Neuron (in vitro differentiated cells): ENCODE results near the gene CALML3.
"Not testable (repeated sequence)": the region's sequence is repeated elsewhere in the genome, so short reads cannot be mapped to it uniquely, and the experiment has no call there.

ENCODE experiments used
- H2AFZ ChIP-seq: one replicate; pipeline ENCODE4 v1.6.1; 2013; ENCODE audit warnings: low read depth, mild to moderate bottlenecking, inconsistent platforms, low read length, moderate library complexity
- H3K27me3 ChIP-seq: one replicate; pipeline ENCODE4 v1.6.1; 2013; ENCODE audit warnings: low read length; ENCODE audit not compliant: insufficient read depth
- H3K36me3 ChIP-seq: one replicate; pipeline ENCODE4 v1.6.1; 2013; ENCODE audit warnings: low read length; ENCODE audit not compliant: insufficient read depth
- H3K4me1 ChIP-seq: one replicate; pipeline ENCODE4 v1.6.1; 2013; ENCODE audit warnings: low read length; ENCODE audit not compliant: insufficient read depth
- H3K4me3 ChIP-seq: 2 replicates; pipeline ENCODE4 v1.5.1; 2013; ENCODE audit warnings: mild to moderate bottlenecking, low read length, moderate library complexity
- H3K9me3 ChIP-seq: one replicate; pipeline ENCODE4 v1.6.1; 2013; ENCODE audit warnings: low read length

Gene CALML3

DNA sequence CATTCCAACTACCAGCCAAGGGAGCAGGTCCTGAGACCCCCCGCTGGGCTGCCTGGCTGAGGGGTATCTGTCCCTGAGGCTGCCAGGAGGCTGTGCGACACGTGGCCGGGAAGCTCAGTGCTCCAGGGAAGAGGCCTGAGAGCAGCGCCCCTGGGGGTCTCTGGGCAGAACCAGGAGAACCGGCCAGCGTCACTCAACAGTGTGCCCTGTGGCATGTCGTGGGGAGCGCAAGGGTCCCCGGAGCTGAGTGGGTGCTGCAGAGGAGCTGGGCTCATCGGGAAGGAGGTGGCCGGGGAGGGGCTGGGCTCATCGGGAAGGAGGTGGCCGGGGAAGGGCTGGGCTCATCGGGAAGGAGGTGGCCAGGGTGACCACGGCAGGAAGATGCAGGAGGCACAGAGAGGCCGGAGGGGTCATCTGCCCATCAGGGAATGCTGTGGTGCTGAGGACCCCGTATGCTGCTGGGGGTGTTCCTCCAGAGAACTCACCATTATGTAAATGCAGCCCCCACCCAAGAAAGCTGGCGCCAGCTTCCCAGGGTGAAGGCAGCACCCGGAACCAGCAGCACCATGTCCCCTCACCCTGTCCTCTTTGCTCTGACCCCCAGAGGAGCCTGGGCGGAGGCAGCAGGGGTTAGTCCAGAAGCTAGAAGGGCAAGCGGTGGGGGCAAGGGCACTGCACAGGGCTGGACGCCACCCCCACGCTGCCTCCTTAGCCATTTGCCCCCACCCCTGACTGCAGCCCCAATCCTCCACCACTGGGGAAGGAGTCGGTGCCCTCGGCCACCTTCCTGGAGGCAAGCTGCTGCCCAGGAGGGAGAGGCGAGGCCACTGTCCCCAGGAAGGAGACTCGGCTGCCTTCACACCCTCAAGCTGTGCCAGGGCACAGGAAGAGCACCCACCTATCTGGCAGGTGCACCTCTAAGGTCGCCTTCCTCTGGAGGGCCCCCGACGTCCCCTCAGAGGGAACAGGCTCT is 33.3 kb downstream of the CALML3 start:
- H3K36me3 ChIP-seq = no peaks in the 10 kb centered on the region
- no peaks in the 10 kb centered on the region for H3K27me3 ChIP-seq
- H3K4me1 ChIP-seq = peaks cover 11% of the 10 kb centered on the region
- H3K4me3 ChIP-seq = no peak overlapping the region
- no peaks in the 10 kb centered on the region for H3K9me3 ChIP-seq
- H2AFZ ChIP-seq = no peak overlapping the region

- H3K9me3 ChIP-seq, H2AFZ ChIP-seq, H3K36me3 ChIP-seq, H3K4me3 ChIP-seq, H3K27me3 ChIP-seq: not testable (repeated sequence)
- H3K4me1 ChIP-seq = peaks cover 11% of the 10 kb centered on the region
Observed at GRCh38 chr10:5559022-5559421, 34.3 kb downstream of the CALML3 start.

DNA sequence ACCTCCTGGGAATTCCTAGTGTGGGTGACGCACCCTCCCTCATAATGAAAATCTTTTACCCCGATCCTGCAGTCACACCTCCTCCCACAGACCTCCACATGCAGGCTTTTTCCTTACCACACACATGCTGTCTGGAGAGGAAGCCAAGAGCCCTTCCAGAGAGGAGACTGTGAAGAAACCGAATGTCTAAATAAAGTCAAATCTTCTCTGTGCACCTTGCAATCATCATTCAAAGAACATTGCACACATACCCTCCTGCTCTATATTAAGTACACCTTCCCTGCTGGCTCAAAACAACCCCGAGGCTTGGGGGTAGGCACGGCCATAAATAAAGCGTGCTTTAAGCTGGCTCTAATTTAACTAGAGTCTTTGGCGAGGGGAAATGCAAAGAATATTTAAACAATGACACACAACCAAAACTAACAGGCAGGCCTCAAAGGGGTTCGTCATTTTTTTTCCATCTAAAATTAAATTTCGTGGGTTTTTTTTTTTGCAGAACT is 34.9 kb downstream of the CALML3 start:
- no peaks in the 10 kb centered on the region for H3K27me3 ChIP-seq
- H3K9me3 ChIP-seq = no peaks in the 10 kb centered on the region
- H3K4me3 ChIP-seq = no peak overlapping the region
- no peaks in the 10 kb centered on the region for H3K36me3 ChIP-seq
- no peak overlapping the region for H2AFZ ChIP-seq
- H3K4me1 ChIP-seq = peaks cover 11% of the 10 kb centered on the region

DNA sequence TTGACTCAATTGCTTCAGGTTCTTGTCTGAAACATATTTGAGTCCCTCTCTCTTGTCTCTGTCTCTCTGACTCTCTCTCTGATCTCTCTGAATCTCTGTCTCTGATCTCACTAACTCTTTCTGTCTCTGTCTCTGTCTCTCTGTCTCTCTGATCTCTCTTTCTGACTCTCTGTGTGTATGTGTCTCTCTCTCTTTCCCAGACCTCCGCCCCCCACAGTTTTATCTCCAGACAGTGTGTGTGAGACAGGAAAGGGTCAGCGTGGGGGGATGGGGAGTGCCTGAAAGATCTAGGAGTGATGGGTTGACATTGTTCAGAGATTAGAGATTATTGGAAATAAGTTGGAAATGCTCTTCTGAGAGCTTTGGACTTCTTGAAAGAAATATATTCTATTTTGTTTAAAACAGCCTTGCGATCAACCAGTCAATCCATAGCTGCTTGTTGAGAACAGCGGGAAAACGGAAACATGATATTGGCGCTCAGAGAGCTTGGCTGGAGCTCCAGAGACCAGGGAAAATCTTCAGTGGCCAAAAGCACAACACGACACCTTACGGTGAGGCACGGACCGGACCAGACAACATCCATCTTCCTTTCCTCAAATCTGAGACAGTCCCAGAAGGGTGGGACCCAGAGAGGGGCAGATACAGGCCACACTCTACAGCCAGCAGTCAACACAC is 35.5 kb downstream of the CALML3 start:
- Histone ChIP-seq H3K36me3 (no peaks in the 10 kb centered on the region), H3K9me3 (no peaks in the 10 kb centered on the region)

DNA sequence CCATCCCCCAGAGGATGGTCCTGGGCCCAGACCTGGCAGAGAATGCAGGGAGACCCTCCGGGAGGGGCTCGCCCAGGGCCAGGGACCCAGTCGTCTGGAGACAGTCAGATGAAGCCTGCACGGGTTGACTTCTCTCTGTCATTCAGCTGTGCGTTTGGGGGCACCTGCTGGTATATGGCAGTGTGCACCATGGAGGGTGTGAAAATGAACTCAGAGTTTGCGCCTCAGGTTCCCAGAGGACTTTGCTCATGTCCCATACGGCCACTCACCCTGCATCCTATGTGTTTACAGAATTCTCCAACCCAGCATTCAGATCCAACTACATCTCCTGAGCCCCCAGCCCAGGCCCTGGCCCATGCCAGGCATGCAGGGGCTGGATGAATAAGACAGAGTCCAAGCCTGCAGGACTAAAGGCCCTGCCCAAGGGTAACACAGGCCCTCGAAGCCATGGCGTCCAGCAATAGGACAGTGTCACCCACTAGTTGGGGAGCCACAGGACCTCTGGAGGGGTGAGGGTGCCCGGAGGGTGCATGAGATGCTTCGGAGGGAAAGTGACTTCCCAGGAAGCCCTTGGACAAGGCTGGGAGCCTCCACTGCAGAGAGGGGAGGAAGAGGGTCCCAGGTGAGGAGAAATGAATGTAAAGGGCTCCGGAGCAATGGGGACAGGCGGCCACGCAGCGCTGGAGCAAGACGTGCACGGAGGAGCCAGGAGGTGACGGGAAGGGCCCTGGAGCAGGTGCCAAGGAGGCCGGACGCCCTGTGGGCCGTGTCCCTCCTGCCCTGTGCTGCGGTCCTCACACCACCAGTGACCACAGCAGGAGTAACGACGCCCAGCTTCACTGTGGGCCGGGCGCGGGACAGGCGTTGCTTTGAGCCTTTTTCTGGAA is 36.3 kb downstream of the CALML3 start:
- H3K27me3 ChIP-seq = no peaks in the 10 kb centered on the region
- H3K9me3 ChIP-seq = no peaks in the 10 kb centered on the region
- H2AFZ ChIP-seq = no peak overlapping the region
- H3K4me1 ChIP-seq = peaks cover 11% of the 10 kb centered on the region
- no peaks in the 10 kb centered on the region for H3K36me3 ChIP-seq
- no peak overlapping the region for H3K4me3 ChIP-seq

More for the DNA sequence above, 35.5 kb downstream of the CALML3 start:
- H3K27me3 ChIP-seq = no peaks in the 10 kb centered on the region
- peaks cover 11% of the 10 kb centered on the region for H3K4me1 ChIP-seq
- H3K4me3 ChIP-seq = no peak overlapping the region
- H2AFZ ChIP-seq = no peak overlapping the region

DNA sequence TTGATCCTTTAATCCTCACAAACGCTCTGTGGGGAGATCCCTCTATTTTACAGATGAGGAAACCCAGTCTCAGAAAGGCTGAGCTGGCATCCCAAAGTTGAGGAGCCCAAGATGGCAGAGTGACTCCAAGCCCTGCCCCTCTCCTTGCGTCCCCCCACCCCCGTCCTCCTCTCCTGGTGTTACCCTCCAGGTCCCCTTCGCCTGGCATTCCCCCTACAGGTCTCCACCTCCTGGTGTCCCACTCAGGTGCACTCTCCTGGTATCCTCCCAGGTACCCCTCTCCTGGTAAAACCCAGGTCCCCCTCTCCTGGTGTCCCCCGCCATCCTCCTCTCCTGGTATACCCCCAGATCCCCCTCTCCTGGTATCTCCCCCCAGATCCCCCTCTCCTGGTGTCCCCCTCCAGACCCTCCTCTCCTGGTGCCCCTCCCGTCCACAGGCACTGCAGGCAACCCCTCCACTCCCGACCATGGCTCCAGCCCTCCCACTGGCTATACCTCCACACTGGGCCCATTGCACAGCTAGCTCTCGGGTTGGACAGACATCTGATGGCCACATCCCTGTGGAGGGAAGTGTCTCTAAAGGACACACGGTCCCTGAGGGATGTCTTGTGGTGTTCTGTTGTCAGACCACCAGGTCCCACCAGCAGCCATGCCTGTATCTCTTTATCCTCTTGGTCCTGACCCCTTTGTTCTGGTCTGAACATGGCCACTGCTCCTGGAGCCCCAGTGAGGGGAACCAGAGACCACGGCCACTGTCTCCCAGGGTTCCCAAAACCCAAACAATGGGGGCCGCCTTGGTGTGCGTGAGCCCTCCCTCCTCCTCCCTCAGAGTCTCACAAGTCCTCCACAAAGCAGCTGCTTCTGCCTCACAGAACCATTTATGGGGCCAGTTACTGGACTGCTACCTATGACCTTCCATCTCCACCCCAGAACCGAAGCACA is 37.2 kb downstream of the CALML3 start:
- Histone ChIP-seq H3K9me3 (no peaks in the 10 kb centered on the region), H2AFZ (no peak overlapping the region), H3K4me1 (peaks cover 5% of the 10 kb centered on the region), H3K36me3 (no peaks in the 10 kb centered on the region), H3K27me3 (no peaks in the 10 kb centered on the region), H3K4me3 (no peak overlapping the region)

DNA sequence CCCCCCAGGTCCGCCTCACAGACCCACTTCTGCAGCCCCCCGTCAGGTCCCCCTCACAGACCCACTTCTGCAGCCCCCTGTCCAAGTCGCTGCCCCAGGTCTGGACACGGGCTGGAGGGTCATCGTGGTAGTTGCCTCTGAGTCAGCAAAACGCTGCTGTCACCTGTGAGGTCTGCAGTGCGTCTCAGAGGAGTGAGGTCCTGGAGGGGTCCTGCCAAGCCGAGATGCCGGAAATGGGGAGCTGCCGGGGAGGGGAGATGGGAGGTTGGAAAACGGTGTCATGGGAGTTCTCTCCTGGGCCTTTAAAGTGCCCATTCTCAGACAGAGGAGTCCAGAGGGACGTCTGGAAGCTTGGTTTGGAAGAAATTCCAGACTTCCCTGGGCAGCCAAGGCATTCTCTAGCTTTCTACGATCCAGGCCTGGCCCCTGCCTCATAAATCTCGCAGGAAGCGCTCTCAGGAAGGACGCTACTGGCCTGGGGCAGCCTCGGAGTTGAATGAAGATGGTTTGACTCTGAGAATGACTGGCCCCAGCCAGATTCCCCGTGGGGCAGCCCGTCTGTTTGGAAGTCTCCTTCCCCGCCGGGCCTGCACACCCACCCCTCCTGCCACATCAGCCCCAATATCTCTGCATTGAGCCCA is 38.7 kb downstream of the CALML3 start:
- Histone ChIP-seq H3K4me1 (peaks cover 4% of the 10 kb centered on the region), H3K4me3 (no peak overlapping the region), H3K27me3 (no peaks in the 10 kb centered on the region), H3K36me3 (no peaks in the 10 kb centered on the region), H3K9me3 (no peaks in the 10 kb centered on the region), H2AFZ (no peak overlapping the region)

DNA sequence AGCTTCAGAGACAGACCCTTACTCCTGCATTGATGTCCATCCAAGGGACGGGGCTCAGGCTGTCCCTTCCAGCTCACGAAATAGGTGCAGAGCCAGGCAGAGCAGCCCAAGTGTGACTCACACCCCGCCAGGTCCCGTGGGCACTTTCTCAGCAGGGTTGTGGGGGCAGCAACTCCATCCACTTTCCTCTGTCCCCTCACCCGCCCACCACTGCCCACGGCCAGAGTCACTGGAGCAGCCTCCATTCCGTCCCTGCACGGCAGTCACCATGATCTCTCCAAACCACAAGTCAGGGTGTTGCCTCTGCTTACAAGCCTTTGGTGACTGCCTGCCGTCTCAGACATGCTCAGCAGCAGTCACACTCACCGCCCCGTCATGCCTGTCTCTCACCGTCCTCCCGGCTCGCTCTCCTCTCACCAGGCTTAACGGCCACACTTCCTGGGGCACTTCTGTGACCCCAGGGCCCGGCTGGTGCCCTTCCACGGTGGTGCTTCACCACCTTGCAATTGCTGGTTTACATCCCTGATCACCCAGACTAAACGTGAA is 39.3 kb downstream of the CALML3 start:
- no peaks in the 10 kb centered on the region for H3K36me3 ChIP-seq
- peaks cover 4% of the 10 kb centered on the region for H3K4me1 ChIP-seq
- H3K4me3 ChIP-seq = no peak overlapping the region
- no peak overlapping the region for H2AFZ ChIP-seq
- H3K27me3 ChIP-seq = no peaks in the 10 kb centered on the region
- no peaks in the 10 kb centered on the region for H3K9me3 ChIP-seq

DNA sequence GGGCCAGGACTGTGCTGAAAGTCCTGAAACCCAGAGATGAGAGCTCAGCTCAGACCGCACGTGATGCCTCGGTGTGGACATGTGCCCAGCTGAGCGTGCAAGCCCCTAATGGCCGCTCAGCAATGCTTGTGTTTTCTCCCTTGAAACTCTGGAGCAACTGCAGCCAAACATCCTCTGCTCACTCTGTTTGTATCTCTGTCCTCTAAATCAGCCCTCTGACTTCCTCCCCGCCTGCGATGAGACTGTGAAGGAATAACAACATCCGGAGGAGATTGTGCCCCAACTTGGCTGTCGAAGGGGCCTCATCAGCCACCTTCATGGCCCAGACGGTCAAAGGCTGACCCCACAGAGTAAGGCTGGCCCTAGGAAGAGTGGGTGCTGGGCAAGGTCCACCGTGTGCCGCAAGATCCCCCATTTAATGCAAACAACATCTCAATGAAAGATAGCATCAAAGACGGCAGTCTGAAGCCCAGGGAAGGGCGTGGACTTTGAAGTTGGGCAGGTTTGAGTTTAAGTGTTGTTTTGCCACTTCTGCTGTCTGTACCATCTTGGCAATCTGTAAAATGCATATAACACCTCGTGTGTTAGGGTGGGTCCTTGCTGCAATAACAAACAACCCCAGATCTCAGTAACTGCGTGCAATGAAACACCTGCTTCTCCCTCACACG is 39.9 kb downstream of the CALML3 start:
- H3K36me3 ChIP-seq = no peaks in the 10 kb centered on the region
- no peaks in the 10 kb centered on the region for H3K27me3 ChIP-seq
- H3K4me1 ChIP-seq = peaks cover 4% of the 10 kb centered on the region
- H3K9me3 ChIP-seq = no peaks in the 10 kb centered on the region
- H2AFZ ChIP-seq = no peak overlapping the region
- no peak overlapping the region for H3K4me3 ChIP-seq

DNA sequence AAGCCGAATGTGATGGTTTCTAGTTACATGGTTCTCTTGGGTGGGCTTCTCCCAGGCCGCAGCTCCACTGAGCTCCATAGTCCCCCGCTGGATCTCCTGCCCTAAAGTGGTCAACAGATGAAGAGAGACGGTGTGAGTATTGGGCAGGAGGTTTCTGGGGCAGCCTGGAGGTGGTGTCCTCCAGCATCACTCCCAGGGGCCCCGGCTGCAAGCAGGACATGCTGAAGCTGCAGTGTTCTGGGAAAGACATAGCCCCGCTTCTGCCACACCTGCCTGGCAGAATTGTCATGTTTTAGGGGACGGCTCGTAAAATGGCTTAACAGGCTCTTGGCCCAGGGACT is 40.4 kb downstream of the CALML3 start:
- no peak overlapping the region for H3K4me3 ChIP-seq
- no peaks in the 10 kb centered on the region for H3K9me3 ChIP-seq
- H3K36me3 ChIP-seq = no peaks in the 10 kb centered on the region
- peaks cover 4% of the 10 kb centered on the region for H3K4me1 ChIP-seq
- H3K27me3 ChIP-seq = no peaks in the 10 kb centered on the region
- H2AFZ ChIP-seq = no peak overlapping the region
